ENCODE results near the gene ESRRA.

Gene ESRRA

GRCh38 chr11:64275031-64275800 lies 30.1 kb upstream of the ESRRA start:
- no peak for DNase-seq

GRCh38 chr11:64275841-64276240 lies 29.5 kb upstream of the ESRRA start:
- no peak for DNase-seq

DNA sequence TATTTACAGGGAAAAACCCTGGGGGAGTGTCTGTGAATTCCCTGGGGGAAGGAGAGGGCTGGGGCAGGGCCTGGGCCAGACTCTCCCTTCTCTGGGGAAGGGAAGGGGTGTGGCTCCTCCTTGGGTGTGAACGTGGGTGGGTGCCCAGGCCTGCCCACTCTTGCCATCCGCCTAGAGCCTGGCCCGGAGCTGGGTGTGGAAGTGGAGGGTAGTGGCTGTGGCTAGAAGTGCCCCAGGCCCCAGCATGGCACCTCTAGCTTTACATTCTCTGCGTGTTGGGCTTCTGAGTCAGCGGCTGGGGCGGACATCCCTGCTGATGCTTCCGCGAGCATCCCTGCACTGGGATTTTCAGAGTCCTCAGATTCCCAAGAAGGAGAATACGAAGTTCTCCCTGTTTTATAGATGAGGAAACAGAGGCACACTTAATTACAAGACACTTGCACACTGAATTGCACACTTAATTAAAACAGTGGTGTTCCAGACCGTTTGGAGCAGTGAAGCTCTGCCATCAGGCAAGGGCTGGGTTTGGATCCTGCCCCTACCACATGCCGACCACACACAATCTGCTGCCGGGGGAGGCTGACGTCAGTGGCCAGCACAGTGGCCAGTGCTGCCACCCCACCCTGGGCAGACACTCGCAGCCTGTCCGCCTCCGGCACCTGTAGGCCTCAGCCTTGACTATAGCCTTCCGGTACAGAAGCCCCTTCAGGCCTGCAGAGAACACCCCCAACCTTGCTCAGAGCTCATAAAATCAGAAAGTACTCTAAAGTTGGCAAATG lies 28.5 kb upstream of the ESRRA start:
- peak; percentile 94 for DNase-seq

DNA sequence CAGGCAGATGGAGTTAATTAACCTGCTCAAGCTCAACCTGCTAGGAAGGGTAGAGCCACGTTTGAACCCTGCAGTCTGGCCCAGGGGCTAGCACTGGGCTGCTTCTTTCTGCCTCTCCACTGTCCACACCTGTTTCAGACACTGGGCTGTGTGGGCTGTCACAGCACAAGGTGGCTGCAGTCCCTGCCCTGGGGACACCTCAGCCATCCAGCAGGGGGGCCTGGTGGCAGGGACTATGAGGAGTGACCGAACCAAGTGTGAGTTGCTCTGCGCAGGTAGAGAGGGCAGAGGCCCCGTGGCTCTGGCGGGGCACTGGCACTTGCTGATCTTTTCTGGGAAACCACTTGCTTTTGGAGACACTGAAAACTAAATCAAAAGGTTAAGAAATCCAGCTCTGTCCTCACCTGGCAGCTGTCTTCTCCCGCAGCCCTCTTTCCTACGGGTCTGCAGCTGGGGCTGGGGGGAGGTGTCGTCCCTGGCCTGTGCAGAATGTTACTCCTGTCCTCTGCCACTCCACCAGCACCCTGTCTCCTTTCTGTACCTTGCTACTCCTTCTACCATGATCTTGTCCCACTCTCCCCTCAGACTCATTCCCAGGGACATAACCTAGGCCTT lies 26.6 kb upstream of the ESRRA start:
- DNase-seq: no peak

DNA sequence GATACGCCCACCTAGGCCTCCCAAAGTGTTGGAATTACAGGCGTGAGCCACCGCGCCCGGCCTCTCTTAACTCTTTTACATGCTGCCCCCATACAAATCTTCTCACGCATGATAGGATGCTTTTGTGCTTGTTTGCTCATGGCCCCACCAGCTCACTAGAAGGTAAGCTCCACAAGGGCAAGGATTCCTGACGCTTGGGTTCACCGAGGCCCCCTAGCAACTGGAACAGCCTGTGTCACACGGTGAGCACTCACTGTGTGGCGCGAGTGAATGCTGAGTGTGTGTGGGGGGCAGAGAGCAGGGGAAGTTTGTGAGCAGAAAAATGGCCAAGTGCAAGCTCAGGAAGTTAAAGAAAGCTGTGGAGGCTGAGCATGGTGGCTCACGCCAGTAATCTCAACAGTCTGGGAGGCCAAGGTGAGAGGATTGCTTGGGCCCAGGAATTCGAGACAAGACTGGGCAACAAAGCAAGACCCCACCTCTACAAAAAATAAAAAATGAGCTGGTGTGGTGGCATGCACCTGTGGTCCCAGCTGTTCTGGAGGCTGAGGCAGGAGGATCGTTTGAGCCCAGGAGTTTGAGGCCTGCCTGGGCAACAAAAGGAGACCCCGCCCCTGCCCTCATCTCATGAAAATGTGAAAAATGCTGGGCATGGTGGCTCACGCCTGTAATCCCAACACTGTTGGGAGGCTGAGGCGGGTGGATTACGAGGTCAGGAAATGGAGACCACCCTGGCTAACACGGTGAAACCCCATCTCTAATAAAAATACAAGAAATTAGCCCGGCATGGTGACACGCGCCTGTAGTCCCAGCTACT lies 23.2 kb upstream of the ESRRA start:
- DNase-seq: no peak

DNA sequence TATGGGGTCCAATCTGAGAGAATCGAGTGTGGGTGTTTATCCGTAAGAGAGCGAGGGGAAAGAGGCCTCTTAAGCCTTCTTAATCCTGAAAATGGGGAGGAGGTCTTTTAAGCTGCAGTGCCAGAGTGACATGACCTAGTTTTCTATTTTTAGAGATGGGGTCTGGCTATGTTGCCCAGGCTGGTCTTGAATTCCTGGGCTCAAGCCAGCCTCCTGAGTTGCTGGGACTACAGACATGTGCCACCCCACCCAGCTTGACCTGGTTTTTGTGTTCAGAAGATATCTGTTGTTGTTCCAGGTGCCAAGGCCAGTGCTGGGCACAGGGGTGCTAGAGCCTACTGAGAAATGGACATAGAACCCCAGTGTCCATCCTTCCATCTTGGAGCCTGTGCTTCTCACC lies 22.2 kb upstream of the ESRRA start:
- no peak for DNase-seq

- DNase-seq: peak; percentile 92
Observed at GRCh38 chr11:64284048-64284961, 21.0 kb upstream of the ESRRA start, which contains the start of gene BAD. Gene BAD (minus strand): TSS chr11:64284665. CDS start chr11:64284368, 297 bp downstream.

DNA sequence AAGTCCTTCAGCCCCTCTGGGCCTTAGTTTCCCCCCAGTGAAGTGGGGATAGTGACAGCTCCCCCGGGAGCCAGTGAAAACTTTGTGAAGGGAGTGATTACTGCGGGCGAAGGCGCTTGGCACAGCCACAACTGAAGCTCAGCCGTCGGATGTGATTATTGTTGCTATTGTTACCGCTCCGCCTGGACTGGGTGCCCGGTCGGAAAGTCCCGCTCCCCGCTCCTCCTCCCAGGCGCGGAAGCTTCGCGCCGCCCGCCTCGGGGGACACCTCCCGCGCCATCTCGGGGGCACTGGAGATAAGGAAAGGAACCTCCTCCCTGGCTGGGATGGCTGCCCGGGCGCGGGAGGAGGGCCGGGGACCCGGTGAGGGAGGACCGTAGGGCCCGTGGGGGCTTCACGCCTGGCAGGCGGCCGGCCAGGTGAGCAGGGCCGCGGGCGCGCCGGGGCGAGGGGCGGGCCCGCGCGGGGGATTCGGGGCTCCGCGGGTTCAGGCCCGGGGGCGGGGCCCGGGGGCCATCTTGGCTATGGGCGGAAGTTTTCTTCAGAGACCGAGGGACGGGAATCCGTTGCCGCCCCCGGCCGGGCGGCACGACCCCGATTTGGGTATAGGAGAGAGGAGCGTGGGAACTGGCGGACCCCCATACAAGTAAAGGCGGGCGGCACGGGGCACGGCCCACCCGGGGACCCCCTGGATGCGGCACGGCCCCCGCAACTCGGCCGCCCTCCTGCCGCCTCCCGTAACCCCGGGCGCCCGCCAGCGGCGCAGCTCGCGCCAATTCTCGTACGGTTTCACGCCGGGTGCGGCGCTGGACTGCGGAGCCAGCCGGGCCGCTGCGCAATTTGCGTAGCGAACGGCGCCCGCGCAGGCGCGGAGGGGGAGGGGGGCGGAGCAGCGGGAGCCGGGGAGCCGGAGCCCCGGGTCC lies 20.1 kb upstream of the ESRRA start, which contains the start of gene GPR137:
GPR137 (plus strand) TSS at position 887 of the 923 bp plus-strand sequence. CDS start 677 bp downstream, outside the sequence.
- DNase-seq: peak; percentile 86

DNA sequence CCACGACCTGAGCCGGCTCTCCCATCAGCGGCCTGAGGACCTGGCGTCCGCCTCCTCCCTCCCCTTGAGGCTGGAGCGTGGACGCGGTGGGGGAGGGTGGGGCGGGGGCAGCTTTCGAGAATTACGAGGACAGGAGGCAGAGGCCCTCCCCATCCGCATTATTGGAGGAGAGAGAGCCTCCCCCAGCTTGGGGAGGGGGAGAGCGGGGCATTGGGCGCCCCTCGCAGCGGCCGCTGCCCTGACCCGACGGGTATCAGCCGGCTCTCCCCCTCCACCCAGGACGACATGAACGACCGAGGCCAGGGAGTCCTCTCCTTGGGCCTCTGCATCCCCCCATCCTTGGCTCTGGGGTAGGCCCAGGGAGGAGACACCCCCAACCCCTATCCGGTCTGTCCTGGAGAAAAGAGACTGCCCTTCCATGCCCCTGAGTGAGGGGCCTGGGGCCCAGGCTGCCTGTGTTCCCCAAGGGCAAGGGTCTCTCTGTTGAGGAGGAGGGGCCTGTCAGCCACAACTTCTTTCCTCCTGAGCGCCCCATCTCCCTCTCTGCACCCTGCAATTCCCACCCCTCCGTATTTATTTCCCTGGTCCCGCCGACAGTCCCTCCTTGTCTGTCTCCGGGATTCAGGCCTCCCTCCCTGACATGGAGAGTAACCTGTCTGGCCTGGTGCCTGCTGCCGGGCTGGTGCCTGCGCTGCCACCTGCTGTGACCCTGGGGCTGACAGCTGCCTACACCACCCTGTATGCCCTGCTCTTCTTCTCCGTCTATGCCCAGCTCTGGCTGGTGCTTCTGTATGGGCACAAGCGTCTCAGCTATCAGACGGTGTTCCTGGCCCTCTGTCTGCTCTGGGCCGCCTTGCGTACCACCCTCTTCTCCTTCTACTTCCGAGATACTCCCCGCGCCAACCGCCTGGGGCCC lies 19.2 kb upstream of the ESRRA start:
- no peak for DNase-seq

DNA sequence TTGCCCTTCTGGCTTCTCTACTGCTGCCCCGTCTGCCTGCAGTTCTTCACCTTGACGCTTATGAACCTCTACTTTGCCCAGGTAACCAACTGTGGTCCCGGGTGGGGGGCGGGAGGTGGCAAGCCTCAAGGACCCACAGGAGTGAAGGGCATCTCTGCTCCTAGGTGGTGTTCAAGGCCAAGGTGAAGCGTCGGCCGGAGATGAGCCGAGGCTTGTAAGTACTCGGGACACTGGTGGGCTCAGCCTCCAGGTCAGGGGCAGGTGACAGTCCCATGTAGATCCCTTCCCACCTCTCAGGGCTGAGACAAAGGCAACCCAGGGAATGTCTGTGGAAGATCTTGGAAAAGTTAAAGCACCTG lies 18.5 kb upstream of the ESRRA start:
- DNase-seq: no peak

DNA sequence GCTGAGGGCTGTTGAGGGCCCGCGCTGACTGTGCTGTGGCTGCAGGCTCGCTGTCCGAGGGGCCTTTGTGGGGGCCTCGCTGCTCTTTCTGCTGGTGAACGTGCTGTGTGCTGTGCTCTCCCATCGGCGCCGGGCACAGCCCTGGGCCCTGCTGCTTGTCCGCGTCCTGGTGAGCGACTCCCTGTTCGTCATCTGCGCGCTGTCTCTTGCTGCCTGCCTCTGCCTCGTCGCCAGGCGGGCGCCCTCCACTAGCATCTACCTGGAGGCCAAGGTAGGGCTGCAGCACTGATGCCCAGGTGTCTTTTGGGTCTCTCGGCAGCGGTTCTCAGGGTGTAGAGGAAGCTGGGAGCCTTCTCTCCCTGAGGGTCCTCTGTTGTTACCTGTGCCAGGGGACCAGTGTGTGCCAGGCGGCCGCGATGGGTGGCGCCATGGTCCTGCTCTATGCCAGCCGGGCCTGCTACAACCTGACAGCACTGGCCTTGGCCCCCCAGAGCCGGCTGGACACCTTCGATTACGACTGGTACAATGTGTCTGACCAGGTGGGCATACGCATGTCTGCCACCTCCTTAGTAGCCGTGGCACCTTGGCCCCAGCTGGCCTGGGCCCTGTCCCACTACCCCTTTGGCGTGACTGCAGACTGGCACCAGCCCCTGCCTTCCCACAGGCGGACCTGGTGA lies 17.5 kb upstream of the ESRRA start:
- DNase-seq: no peak

GRCh38 chr11:64288353-64288750 lies 17.0 kb upstream of the ESRRA start:
- DNase-seq: no peak

- DNase-seq: no peak
Observed at GRCh38 chr11:64289002-64289564, 16.2 kb upstream of the ESRRA start.

- DNase-seq: no peak
Observed at GRCh38 chr11:64290352-64291261, 14.7 kb upstream of the ESRRA start.

DNA sequence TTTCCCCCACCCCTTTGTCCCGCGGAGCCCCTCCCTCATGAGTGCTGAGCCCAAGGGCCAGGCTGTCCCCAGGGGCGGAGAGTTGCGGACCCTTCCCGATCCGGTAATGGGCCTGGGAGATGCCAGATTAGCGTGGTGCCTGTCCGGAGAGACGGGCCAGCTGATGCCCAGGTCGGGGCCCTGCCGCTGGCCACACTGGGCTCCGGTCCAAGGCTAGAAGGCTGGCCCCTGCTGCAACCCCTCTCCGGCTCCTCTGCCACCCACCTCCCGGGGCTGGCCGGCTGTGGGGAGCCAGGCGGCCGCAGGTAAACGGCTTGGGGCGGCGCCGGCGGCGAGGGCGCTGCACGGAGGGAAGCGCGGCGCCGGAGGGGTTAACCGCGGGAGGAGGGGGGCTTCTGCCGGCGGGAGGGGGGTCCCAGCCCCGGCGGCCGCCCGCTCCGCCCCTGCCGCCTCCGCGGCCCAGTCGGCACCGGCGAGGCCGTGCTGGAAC lies 14.0 kb upstream of the ESRRA start, which contains the start of gene KCNK4:
KCNK4 (plus strand) TSS at position 41 of the 490 bp plus-strand sequence. CDS start 1,717 bp downstream, outside the sequence.
- no peak for DNase-seq

- no peak for DNase-seq
Observed at GRCh38 chr11:64291752-64292459, 13.4 kb upstream of the ESRRA start.

Data from T1000 (cell line).